WERI-Rb-1 (cell line): ENCODE measurements around the gene TRERF1.

Source experiments
- DNase-seq: peaks from one replicate; pipeline ENCODE4 v3.0.0-alpha.2; 2020
- H3K27ac ChIP-seq: fragments of 250-450 bp; sonication (Bioruptor Pico); 2 replicates; pipeline ENCODE4 v1.5.1; 2020; ENCODE audit warnings: mild to moderate bottlenecking, moderate library complexity
- H3K27me3 ChIP-seq: fragments of 250-450 bp; sonication (Bioruptor Pico); 2 replicates; pipeline ENCODE4 v1.5.1; 2021; ENCODE audit warnings: mild to moderate bottlenecking, low read depth, moderate library complexity; ENCODE audit not compliant: insufficient read depth, severe bottlenecking
- H3K36me3 ChIP-seq: fragments of 250-450 bp; sonication (Bioruptor Pico); 2 replicates; pipeline ENCODE4 v1.5.1; 2020; ENCODE audit warnings: mild to moderate bottlenecking, moderate library complexity
- H3K4me3 ChIP-seq: 2 replicates; pipeline ENCODE4 v1.5.1; 2011; ENCODE audit warnings: low read depth, mild to moderate bottlenecking, control low read depth, low read length
- H3K9me3 ChIP-seq: fragments of 250-450 bp; sonication (Bioruptor Pico); 2 replicates; pipeline ENCODE4 v1.5.1; 2021; ENCODE audit warnings: mild to moderate bottlenecking, moderate library complexity; ENCODE audit not compliant: severe bottlenecking
- CTCF ChIP-seq: IDR thresholded peaks from 2 replicates; pipeline ENCODE4 v1.5.1; 2011; ENCODE audit warnings: low read depth, mild to moderate bottlenecking, control low read depth, inconsistent platforms, low read length

Gene TRERF1

DNA sequence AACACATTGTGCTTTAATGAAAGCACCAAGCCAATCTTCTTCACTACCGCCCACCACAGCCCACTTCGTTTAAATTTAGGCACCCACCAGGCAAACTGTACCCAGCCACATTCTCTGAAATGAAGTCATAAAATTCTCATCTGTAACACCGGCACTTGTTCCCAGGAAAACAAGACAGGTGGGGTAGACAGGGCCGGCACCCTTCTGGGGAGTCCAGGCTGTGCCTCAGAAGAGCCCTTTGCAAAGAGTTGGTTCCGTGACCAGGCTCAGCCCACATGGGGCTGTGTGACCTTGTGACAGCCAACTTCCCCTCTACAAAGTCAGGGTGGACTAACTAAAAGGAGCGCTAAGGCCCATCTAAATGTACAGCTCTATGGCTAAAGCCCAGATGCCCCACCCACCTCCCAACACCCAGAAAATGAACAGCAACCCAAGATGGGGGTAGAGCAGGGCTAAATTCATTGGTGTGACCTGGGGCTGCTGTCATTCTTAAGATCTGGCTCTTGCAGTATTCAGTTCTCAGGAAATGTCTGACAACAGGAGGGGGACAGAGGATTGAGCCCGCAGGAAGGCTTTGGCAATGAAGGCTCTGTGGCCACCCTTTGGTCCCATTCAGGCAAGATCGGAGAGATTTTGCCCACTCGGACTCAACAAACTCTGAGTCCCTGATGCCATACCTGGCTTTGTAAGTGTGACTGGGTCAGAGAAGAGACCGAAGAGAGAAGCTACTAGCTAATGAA is 56.7 kb downstream of the TRERF1 start:
- no peaks in the 10 kb centered on the region for H3K9me3 ChIP-seq
- no peaks in the 10 kb centered on the region for H3K36me3 ChIP-seq
- no peak for DNase-seq
- no peak overlapping the region for H3K4me3 ChIP-seq
- TF ChIP-seq CTCF, result no peak
- no peaks in the 10 kb centered on the region for H3K27me3 ChIP-seq
- no peak overlapping the region for H3K27ac ChIP-seq

GRCh38 chr6:42394151-42394550 is 57.6 kb downstream of the TRERF1 start:
- Histone ChIP-seq H3K36me3 (no peaks in the 10 kb centered on the region), H3K4me3 (no peak overlapping the region), H3K9me3 (no peaks in the 10 kb centered on the region), H3K27me3 (no peaks in the 10 kb centered on the region), H3K27ac (no peak overlapping the region)
- DNase-seq, result no peak
- no peak for TF ChIP-seq CTCF

GRCh38 chr6:42393339-42393738 is 58.4 kb downstream of the TRERF1 start:
- Histone ChIP-seq H3K9me3 (no peaks in the 10 kb centered on the region), H3K27me3 (no peaks in the 10 kb centered on the region), H3K36me3 (no peaks in the 10 kb centered on the region), H3K4me3 (no peak overlapping the region), H3K27ac (no peak overlapping the region)
- DNase-seq, result no peak
- TF ChIP-seq CTCF, result no peak

- H3K4me3 ChIP-seq, result no peak overlapping the region
- no peak for TF ChIP-seq CTCF
- no peaks in the 10 kb centered on the region for H3K36me3 ChIP-seq
- H3K9me3 ChIP-seq, result no peaks in the 10 kb centered on the region
- H3K27me3 ChIP-seq, result no peaks in the 10 kb centered on the region
- DNase-seq, result no peak
- H3K27ac ChIP-seq, result no peak overlapping the region
Measured at GRCh38 chr6:42392833-42393232, 58.9 kb downstream of the TRERF1 start.

GRCh38 chr6:42391441-42391840 is 60.3 kb downstream of the TRERF1 start:
- no peak for TF ChIP-seq CTCF
- no peaks in the 10 kb centered on the region for H3K9me3 ChIP-seq
- H3K27me3 ChIP-seq, result no peaks in the 10 kb centered on the region
- no peaks in the 10 kb centered on the region for H3K36me3 ChIP-seq
- no peak overlapping the region for H3K4me3 ChIP-seq
- no peak overlapping the region for H3K27ac ChIP-seq
- no peak for DNase-seq
